Left lobe of liver (tissue), 2 donors: ENCODE results near the gene ZNF419. TPM values are rescaled to one million over a fixed set of nuclear protein-coding genes. Genes with fewer than 3 reads are reported as not detected.
"Not testable (repeated sequence)": the region's sequence is repeated elsewhere in the genome, so short reads cannot be mapped to it uniquely, and the experiment has no call there.

Experiments used
- ATAC-seq: fragments of 200-7000 bp; cut with Tn5 transposase; one replicate; pipeline ENCODE4 v1.9.1; 2020; ENCODE audit warnings: mild to moderate bottlenecking, moderate library complexity
- DNase-seq: peaks from one replicate; pipeline ENCODE4 v3.0.0-alpha.2; 2020; ENCODE audit warnings: low spot score
- total RNA-seq: library from RNA; stranded (reverse); gene quantifications from one replicate; pipeline ENCODE4 v1.2.1, GENCODE V29; 2021
- donor health status: DM: no; HTN: no; CAD: no; lungs with moderate emphysema.
- donor health status: DM: no; HTN: yes; CAD: no.

ZNF419 gene
- 3.5 TPM for total RNA-seq

GRCh38 chr19:57487477-57488298, at the start of gene ZNF419:
Gene ZNF419 (plus strand): TSS chr19:57487750. CDS start chr19:57487951, 201 bp downstream.
- ATAC-seq: peak; percentile 100

GRCh38 chr19:57437931-57438330, 49.6 kb upstream of the ZNF419 start:
- no peak for DNase-seq
- ATAC-seq: no peak

More at GRCh38 chr19:57487477-57488298, at the start of gene ZNF419:
- peak; percentile 93 for DNase-seq

GRCh38 chr19:57438925-57439324, 48.6 kb upstream of the ZNF419 start:
- no peak for DNase-seq
- ATAC-seq: no peak

GRCh38 chr19:57441979-57442752, 45.4 kb upstream of the ZNF419 start:
- DNase-seq (no peak), ATAC-seq (no peak)

GRCh38 chr19:57443121-57443696, 44.3 kb upstream of the ZNF419 start:
- ATAC-seq: no peak
- no peak for DNase-seq

- DNase-seq: no peak
- ATAC-seq: no peak
Measured at GRCh38 chr19:57452307-57452706, 35.2 kb upstream of the ZNF419 start.

- ATAC-seq (no peak), DNase-seq (no peak)
Measured at GRCh38 chr19:57465680-57466381, 21.7 kb upstream of the ZNF419 start.

- ATAC-seq (no peak), DNase-seq (no peak)
Measured at GRCh38 chr19:57466489-57466888, 21.1 kb upstream of the ZNF419 start.

- no peak for ATAC-seq
- DNase-seq: no peak
Measured at GRCh38 chr19:57473646-57474045, 13.9 kb upstream of the ZNF419 start.

- peak; percentile 93 for DNase-seq
- ATAC-seq: peak; percentile 100
Measured at GRCh38 chr19:57477191-57478008, 10.2 kb upstream of the ZNF419 start, which contains the start of gene ZNF772. Gene ZNF772 (minus strand): TSS chr19:57477566. CDS start chr19:57477309, 257 bp downstream.

GRCh38 chr19:57488299-57488644, 722 bp downstream of the ZNF419 start:
- ATAC-seq, DNase-seq: not testable (repeated sequence)

- ATAC-seq, DNase-seq: not testable (repeated sequence)
Measured at GRCh38 chr19:57499332-57499679, 11.8 kb downstream of the ZNF419 start.

GRCh38 chr19:57499680-57500395, 12.3 kb downstream of the ZNF419 start, which contains the start of gene ZNF773:
Gene ZNF773 (plus strand): TSS chr19:57499938. CDS start chr19:57500081, 143 bp downstream.
- DNase-seq (peak; percentile 93), ATAC-seq (peak; percentile 100)

GRCh38 chr19:57500400-57500799, 12.8 kb downstream of the ZNF419 start:
- ATAC-seq: peak; percentile 22
- not testable (repeated sequence) for DNase-seq

GRCh38 chr19:57506163-57506562, 18.6 kb downstream of the ZNF419 start:
- DNase-seq: no peak
- ATAC-seq: no peak

- DNase-seq: no peak
- ATAC-seq: no peak
Measured at GRCh38 chr19:57511484-57511883, 23.9 kb downstream of the ZNF419 start.

- DNase-seq (no peak), ATAC-seq (no peak)
Measured at GRCh38 chr19:57512845-57513244, 25.3 kb downstream of the ZNF419 start.

GRCh38 chr19:57515255-57515654, 27.7 kb downstream of the ZNF419 start:
- no peak for ATAC-seq
- no peak for DNase-seq

GRCh38 chr19:57518021-57518420, 30.5 kb downstream of the ZNF419 start:
- DNase-seq, ATAC-seq: not testable (repeated sequence)
